ENCODE results near the gene APP.

Gene APP

GRCh38 chr21:26080211-26080610 is 90.4 kb downstream of the APP start:
- Histone ChIP-seq H3K4me2 (ENCODE audit: insufficient read depth, low read length) (no peak overlapping the region), H3K79me2 (ENCODE audit: insufficient read depth, low read length) (no peaks in the 10 kb centered on the region), H3K9me3 (ENCODE audit: insufficient read depth, low read length, severe bottlenecking) (no peaks in the 10 kb centered on the region), H3K9ac (ENCODE audit: low read depth, low read length) (no peak overlapping the region), H3K4me1 (ENCODE audit: insufficient read depth, low read length) (no peaks in the 10 kb centered on the region), H3K27me3 (ENCODE audit: insufficient read depth, low read length, poor library complexity) (no peaks in the 10 kb centered on the region), H4K20me1 (ENCODE audit: insufficient read depth, low read length) (no peaks in the 10 kb centered on the region), H2AFZ (ENCODE audit: low read depth, low read length) (no peak overlapping the region), H3K27ac (ENCODE audit: low read length) (no peak overlapping the region), H3K36me3 (ENCODE audit: insufficient read depth, low read length) (no peaks in the 10 kb centered on the region), H3K4me3 (ENCODE audit: low read depth in 1 of 2, low read length in 2 of 2) (no peak overlapping the region)
- DNase-seq (no peak), ATAC-seq (ENCODE audit: insufficient read depth, low read depth) (no peak)
- TF ChIP-seq EZH2 (IDR thresholded peaks at IDR 0.05; ENCODE audit: borderline replicate concordance, low read depth, low read length, severe bottlenecking) (no peak), CTCF (IDR thresholded peaks at IDR 0.05; ENCODE audit: borderline replicate concordance, extremely low read depth, low read length, poor library complexity, severe bottlenecking) (no peak)

GRCh38 chr21:26079366-26079765 is 91.2 kb downstream of the APP start:
- TF ChIP-seq EZH2 (IDR thresholded peaks at IDR 0.05; ENCODE audit: borderline replicate concordance, low read depth, low read length, severe bottlenecking), result no peak
- no peak for TF ChIP-seq CTCF (IDR thresholded peaks at IDR 0.05; ENCODE audit: borderline replicate concordance, extremely low read depth, low read length, poor library complexity, severe bottlenecking)
- Histone ChIP-seq H3K27me3 (ENCODE audit: insufficient read depth, low read length, poor library complexity) (no peaks in the 10 kb centered on the region), H3K9me3 (ENCODE audit: insufficient read depth, low read length, severe bottlenecking) (no peaks in the 10 kb centered on the region), H4K20me1 (ENCODE audit: insufficient read depth, low read length) (no peaks in the 10 kb centered on the region), H2AFZ (ENCODE audit: low read depth, low read length) (no peak overlapping the region), H3K36me3 (ENCODE audit: insufficient read depth, low read length) (no peaks in the 10 kb centered on the region), H3K4me2 (ENCODE audit: insufficient read depth, low read length) (no peak overlapping the region), H3K4me3 (ENCODE audit: low read depth in 1 of 2, low read length in 2 of 2) (no peak overlapping the region), H3K79me2 (ENCODE audit: insufficient read depth, low read length) (no peaks in the 10 kb centered on the region), H3K9ac (ENCODE audit: low read depth, low read length) (no peak overlapping the region), H3K27ac (ENCODE audit: low read length) (no peak overlapping the region), H3K4me1 (ENCODE audit: insufficient read depth, low read length) (no peaks in the 10 kb centered on the region)
- no peak for ATAC-seq (ENCODE audit: insufficient read depth, low read depth)
- DNase-seq, result no peak

- Histone ChIP-seq H3K27me3 (ENCODE audit: insufficient read depth, low read length, poor library complexity) (no peaks in the 10 kb centered on the region), H3K27ac (ENCODE audit: low read length) (no peak overlapping the region), H3K9ac (ENCODE audit: low read depth, low read length) (no peak overlapping the region), H3K9me3 (ENCODE audit: insufficient read depth, low read length, severe bottlenecking) (no peaks in the 10 kb centered on the region), H3K79me2 (ENCODE audit: insufficient read depth, low read length) (no peaks in the 10 kb centered on the region), H2AFZ (ENCODE audit: low read depth, low read length) (no peak overlapping the region), H4K20me1 (ENCODE audit: insufficient read depth, low read length) (no peaks in the 10 kb centered on the region), H3K4me2 (ENCODE audit: insufficient read depth, low read length) (no peak overlapping the region), H3K36me3 (ENCODE audit: insufficient read depth, low read length) (no peaks in the 10 kb centered on the region), H3K4me1 (ENCODE audit: insufficient read depth, low read length) (no peaks in the 10 kb centered on the region), H3K4me3 (ENCODE audit: low read depth in 1 of 2, low read length in 2 of 2) (no peak overlapping the region)
- TF ChIP-seq EZH2 (IDR thresholded peaks at IDR 0.05; ENCODE audit: borderline replicate concordance, low read depth, low read length, severe bottlenecking), result no peak
- TF ChIP-seq CTCF (IDR thresholded peaks at IDR 0.05; ENCODE audit: borderline replicate concordance, extremely low read depth, low read length, poor library complexity, severe bottlenecking), result no peak
- DNase-seq (no peak), ATAC-seq (ENCODE audit: insufficient read depth, low read depth) (no peak)
Measured at GRCh38 chr21:26077521-26077920, 93.0 kb downstream of the APP start.
